ENCODE data around the gene GTPBP6.
A peak's percentile ranks its signal among the peaks of the same experiment; 100 is the strongest.

GTPBP6 gene

DNA sequence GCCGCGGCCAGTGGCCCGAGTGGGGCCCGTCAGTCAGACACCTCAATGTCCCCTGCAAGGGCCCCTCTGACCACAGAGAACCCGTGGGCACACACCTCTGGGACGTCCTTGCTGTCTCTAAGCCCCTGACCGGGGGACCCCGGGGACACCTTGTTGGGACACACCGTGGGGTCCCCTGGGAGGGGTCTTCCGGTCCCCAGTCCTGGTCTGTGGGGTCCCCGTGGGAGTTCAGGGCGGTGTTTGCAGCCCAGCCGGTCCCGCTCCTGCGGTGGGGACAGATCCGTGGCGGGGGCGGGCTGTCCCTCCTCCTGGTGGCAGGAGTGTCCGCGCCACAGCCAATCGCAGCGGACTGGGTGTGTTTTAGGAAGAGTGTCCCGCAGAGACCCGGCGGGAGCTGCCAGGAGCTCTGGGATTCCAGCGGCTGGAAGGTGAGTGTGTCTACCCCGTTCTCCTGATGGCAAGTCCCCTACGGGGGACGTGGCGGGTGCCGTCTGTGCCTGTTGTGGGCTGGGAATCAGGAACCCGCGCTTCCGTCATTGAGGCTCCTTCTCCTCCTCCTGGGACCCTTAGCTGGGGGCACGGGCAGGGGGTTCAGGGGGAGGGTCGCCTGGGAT lies 42.5 kb downstream of the GTPBP6 start:
- H3K79me2 ChIP-seq (ENCODE audit: control insufficient read depth, low read length) = peaks cover 17% of the 10 kb centered on the region
- no peak for TF ChIP-seq CTCF (IDR thresholded peaks at IDR 0.05; ENCODE audit: low read depth, low read length, poor library complexity, severe bottlenecking)
- TF ChIP-seq EZH2phosphoT487 (IDR thresholded peaks at IDR 0.05; ENCODE audit: borderline replicate concordance, low read length) = no peak
- H3K4me2 ChIP-seq (ENCODE audit: low read length) = peak overlapping the region; percentile 78
- H3K27ac ChIP-seq (ENCODE audit: low read depth, low read length) = peak overlapping the region; percentile 51; the same call in 1 of the 2 replicates
- peaks cover 13% of the 10 kb centered on the region for H3F3A ChIP-seq (ENCODE audit: control insufficient read depth, insufficient read depth)
- H4K20me1 ChIP-seq (ENCODE audit: control insufficient read depth, insufficient read depth, low read depth, low read length) = no peaks in the 10 kb centered on the region
- no peaks in the 10 kb centered on the region for H3K9me3 ChIP-seq (ENCODE audit: control insufficient read depth, insufficient read depth, low read length)
- H3K36me3 ChIP-seq (ENCODE audit: control insufficient read depth, low read length) = no peaks in the 10 kb centered on the region
- peaks cover 45% of the 10 kb centered on the region for H3K4me1 ChIP-seq (ENCODE audit: control insufficient read depth, low read length)
- H3K9me2 ChIP-seq (replicated peaks; ENCODE audit: control insufficient read depth, low read length) = no peaks in the 10 kb centered on the region
- H3K4me3 ChIP-seq (ENCODE audit: low read length) = peak overlapping the region; percentile 78
- no peaks in the 10 kb centered on the region for H3K27me3 ChIP-seq (ENCODE audit: control insufficient read depth, low read length)

- peaks cover 13% of the 10 kb centered on the region for H3F3A ChIP-seq (ENCODE audit: control insufficient read depth, insufficient read depth)
- H3K4me2 ChIP-seq (ENCODE audit: low read length) = peak overlapping the region; percentile 78
- H3K79me2 ChIP-seq (ENCODE audit: control insufficient read depth, low read length) = peaks cover 17% of the 10 kb centered on the region
- peak overlapping the region; percentile 78 for H3K4me3 ChIP-seq (ENCODE audit: low read length)
- H3K9me2 ChIP-seq (replicated peaks; ENCODE audit: control insufficient read depth, low read length) = no peaks in the 10 kb centered on the region
- no peaks in the 10 kb centered on the region for H3K9me3 ChIP-seq (ENCODE audit: control insufficient read depth, insufficient read depth, low read length)
- TF ChIP-seq CTCF (IDR thresholded peaks at IDR 0.05; ENCODE audit: low read depth, low read length, poor library complexity, severe bottlenecking) = no peak
- TF ChIP-seq EZH2phosphoT487 (IDR thresholded peaks at IDR 0.05; ENCODE audit: borderline replicate concordance, low read length) = no peak
- H4K20me1 ChIP-seq (ENCODE audit: control insufficient read depth, insufficient read depth, low read depth, low read length) = no peaks in the 10 kb centered on the region
- peaks cover 45% of the 10 kb centered on the region for H3K4me1 ChIP-seq (ENCODE audit: control insufficient read depth, low read length)
- H3K27ac ChIP-seq (ENCODE audit: low read depth, low read length) = peak overlapping the region; percentile 51
- no peaks in the 10 kb centered on the region for H3K36me3 ChIP-seq (ENCODE audit: control insufficient read depth, low read length)
- H3K27me3 ChIP-seq (ENCODE audit: control insufficient read depth, low read length) = no peaks in the 10 kb centered on the region
These were observed 43.1 kb downstream of the GTPBP6 start for GRCh38 chrX:275476-275966.

GRCh38 chrX:274904-275475 lies 43.6 kb downstream of the GTPBP6 start:
- H3K79me2 ChIP-seq (ENCODE audit: control insufficient read depth, low read length) = peaks cover 17% of the 10 kb centered on the region
- peak overlapping the region; percentile 78 for H3K4me3 ChIP-seq (ENCODE audit: low read length)
- H3K4me2 ChIP-seq (ENCODE audit: low read length) = peak overlapping the region; percentile 78
- H3K4me1 ChIP-seq (ENCODE audit: control insufficient read depth, low read length) = peaks cover 42% of the 10 kb centered on the region
- H3K9me3 ChIP-seq (ENCODE audit: control insufficient read depth, insufficient read depth, low read length) = no peaks in the 10 kb centered on the region
- H3K27me3 ChIP-seq (ENCODE audit: control insufficient read depth, low read length) = no peaks in the 10 kb centered on the region
- H3K36me3 ChIP-seq (ENCODE audit: control insufficient read depth, low read length) = no peaks in the 10 kb centered on the region
- TF ChIP-seq EZH2phosphoT487 (IDR thresholded peaks at IDR 0.05; ENCODE audit: borderline replicate concordance, low read length) (no peak), CTCF (IDR thresholded peaks at IDR 0.05; ENCODE audit: low read depth, low read length, poor library complexity, severe bottlenecking) (no peak)
- no peaks in the 10 kb centered on the region for H3K9me2 ChIP-seq (replicated peaks; ENCODE audit: control insufficient read depth, low read length)
- no peaks in the 10 kb centered on the region for H4K20me1 ChIP-seq (ENCODE audit: control insufficient read depth, insufficient read depth, low read depth, low read length)
- peaks cover 13% of the 10 kb centered on the region for H3F3A ChIP-seq (ENCODE audit: control insufficient read depth, insufficient read depth)
- peak overlapping the region; percentile 51 for H3K27ac ChIP-seq (ENCODE audit: low read depth, low read length)

All from DOHH2 (cell line).